Measurements from ENCODE around the gene RABL3.
"Not testable (repeated sequence)": the region's sequence is repeated elsewhere in the genome, so short reads cannot be mapped to it uniquely, and the experiment has no call there.

RABL3 gene

GRCh38 chr3:120742198-120742848, at the start of gene RABL3, which contains the start of gene GTF2E1:
Gene RABL3 (minus strand): TSS chr3:120742516. CDS start chr3:120742507, 9 bp downstream.
Gene GTF2E1 (plus strand): TSS chr3:120742744. CDS start chr3:120750553, 7,809 bp downstream.
- peak; percentile 86 to 92 (median 86) for DNase-seq (ENCODE audit: low read depth in 3 of 3)

DNA sequence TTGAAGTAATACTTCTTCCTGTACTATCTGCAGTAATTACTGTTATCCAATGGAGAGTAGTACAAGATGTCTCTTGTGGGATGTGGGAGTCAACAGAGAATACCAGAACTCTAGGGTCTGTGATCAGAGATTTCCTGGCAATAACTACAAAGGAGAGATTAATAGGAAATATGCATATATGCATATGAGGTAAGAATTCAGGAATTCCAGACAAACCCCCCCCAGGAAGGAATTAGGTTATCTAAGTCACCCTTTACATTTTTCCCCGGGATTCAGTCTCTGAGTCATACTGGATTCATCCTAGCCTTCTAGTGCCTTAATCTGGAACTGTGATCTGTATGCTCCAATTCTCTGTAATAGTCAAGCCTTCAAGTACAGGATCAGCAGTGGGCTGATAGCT, 49.6 kb upstream of the RABL3 start:
- no peak for DNase-seq (ENCODE audit: low read depth in 3 of 3)

- DNase-seq (ENCODE audit: low read depth in 3 of 3): no peak
Observed at GRCh38 chr3:120791010-120791409, 48.7 kb upstream of the RABL3 start.

GRCh38 chr3:120785832-120786231, 43.5 kb upstream of the RABL3 start:
- not testable (repeated sequence) for DNase-seq (ENCODE audit: low read depth in 3 of 3)

DNA sequence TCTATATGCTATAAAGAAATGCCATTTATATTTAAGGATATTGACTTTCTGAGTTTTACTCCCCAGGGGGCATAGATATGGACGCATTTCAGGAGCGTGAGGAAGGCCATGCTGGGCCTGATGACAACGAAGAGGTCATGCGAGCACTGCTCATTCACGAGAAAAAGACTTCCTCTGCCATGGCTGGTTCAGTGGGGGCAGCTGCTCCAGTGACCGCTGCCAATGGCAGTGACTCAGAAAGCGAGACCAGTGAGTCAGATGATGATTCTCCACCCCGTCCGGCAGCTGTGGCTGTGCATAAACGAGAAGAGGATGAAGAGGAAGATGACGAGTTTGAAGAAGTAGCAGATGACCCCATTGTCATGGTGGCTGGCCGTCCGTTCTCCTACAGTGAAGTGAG, 38.7 kb upstream of the RABL3 start:
- DNase-seq (ENCODE audit: low read depth in 3 of 3): no peak

DNA sequence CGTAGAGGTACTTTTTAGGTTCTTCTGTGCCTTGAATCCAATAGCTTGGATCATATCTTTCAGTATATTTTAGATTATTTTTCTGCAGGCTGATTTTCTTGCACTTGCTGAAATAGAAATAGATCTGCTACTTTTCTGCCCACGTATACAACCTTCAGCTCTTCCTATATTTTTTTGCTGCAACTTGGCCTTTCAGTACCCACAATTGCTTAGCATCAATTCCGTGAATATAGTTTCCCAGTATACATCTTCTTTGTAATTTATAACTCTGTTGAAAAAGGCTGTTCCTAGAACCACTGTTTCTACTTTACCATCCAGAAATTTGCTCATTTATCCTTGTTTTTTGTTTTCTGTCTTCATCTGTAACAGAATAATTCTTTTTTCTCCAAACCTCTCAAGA, 36.5 kb upstream of the RABL3 start:
- no peak for DNase-seq (ENCODE audit: low read depth in 3 of 3)

- DNase-seq (ENCODE audit: low read depth in 3 of 3): no peak
Observed at GRCh38 chr3:120775411-120775810, 33.1 kb upstream of the RABL3 start.

DNA sequence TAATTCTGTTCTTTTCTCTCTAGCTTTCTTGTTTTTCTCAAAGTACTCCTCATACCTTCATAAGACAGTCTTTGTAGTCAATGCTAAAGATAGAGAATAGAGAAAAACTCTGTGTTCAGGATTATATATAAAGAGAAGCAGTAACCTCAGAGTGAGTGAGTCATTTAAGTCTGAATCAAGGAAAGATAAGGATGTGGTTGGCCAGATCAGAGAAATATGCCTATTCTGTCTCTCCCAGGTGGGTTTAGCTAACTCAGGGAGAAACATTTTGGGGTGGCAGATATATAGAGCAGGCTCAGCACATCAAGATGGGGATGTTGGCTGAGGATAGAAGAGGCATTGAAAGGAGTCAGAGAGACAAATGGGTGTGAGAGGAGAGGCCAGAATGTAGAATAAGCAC, 31.6 kb upstream of the RABL3 start:
- no peak for DNase-seq (ENCODE audit: low read depth in 3 of 3)

DNA sequence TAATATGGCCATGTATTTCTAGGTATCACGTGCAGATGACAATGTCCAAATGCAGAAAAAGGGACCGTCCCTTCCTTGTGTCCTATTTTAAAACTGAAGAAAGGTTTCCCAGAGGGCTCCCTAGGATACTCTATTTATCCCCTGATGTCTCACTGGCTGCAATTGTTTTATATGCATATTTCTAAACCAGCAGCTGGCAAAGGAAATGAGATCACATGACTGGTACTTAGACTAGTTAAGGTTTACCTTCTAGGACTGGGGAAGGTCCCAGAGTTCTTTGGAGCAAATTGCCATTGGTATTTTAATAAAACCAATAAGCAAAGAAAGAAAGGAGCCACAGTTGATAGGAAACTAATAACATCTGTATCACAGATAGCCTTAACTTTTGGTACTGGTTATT, 29.8 kb upstream of the RABL3 start:
- no peak for DNase-seq (ENCODE audit: low read depth in 3 of 3)

DNA sequence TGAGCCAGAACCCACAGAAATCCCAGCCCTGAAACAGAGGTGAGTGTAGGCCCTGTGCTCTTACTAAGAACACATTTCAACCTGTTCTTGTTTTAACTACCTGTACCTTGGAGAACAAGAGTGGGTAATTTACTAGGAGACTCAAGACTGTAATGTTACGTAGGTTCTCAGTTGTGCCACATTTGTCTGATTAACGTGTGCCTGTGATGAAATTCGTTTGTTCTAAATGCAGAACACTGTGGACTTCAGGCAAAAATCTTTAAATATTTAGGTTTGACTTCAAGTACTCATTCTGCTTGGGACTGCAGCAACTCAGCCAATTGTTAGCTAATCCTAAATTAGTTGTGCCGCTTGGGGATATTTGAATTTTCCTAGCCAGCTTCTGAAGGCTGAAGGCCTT, 28.6 kb upstream of the RABL3 start:
- DNase-seq (ENCODE audit: low read depth in 3 of 3): no peak

- no peak for DNase-seq (ENCODE audit: low read depth in 3 of 3)
Observed at GRCh38 chr3:120769436-120769835, 27.1 kb upstream of the RABL3 start.

DNA sequence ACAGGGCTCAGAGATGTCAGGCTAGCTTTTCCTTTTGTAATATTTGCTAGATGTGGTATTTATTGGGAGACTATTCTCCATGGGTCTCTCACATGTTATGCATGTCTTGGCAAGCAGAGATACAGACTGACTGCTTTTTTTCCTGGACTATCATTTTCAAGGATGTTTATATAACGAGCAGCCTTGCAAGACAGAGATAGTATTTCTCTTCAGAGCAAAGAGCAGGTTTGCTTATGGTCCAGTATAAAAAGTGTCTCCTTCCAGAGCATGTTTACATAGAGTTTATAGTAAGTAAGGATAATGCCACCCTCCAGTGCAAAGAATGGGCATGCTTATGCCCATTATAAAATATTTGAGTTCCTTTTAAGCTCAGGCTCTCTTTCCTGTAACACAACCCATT, 24.8 kb upstream of the RABL3 start:
- DNase-seq (ENCODE audit: low read depth in 3 of 3): no peak

GRCh38 chr3:120766576-120766975, 24.3 kb upstream of the RABL3 start:
- DNase-seq (ENCODE audit: low read depth in 3 of 3): no peak

GRCh38 chr3:120765830-120766493, 23.6 kb upstream of the RABL3 start:
- no peak for DNase-seq (ENCODE audit: low read depth in 3 of 3)

DNA sequence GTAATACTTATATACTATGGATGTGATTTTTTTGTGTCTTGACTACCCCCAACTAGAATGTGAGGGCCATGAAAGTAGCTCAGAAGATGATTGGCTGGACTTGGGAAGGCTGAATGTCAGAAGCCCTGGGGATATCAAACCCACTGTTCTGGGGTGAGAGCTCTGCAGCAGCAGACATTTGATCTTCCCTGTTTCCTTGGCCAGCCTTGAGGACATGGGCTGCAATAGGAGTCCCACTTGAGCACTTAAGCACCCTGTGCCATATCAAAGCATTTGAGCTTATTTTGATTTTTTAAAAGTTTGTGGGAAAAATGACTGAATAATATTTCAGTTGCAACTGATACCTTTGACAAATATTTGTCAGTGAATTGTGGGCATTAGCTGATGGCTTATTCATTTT, 21.9 kb upstream of the RABL3 start:
- no peak for DNase-seq (ENCODE audit: low read depth in 3 of 3)

DNA sequence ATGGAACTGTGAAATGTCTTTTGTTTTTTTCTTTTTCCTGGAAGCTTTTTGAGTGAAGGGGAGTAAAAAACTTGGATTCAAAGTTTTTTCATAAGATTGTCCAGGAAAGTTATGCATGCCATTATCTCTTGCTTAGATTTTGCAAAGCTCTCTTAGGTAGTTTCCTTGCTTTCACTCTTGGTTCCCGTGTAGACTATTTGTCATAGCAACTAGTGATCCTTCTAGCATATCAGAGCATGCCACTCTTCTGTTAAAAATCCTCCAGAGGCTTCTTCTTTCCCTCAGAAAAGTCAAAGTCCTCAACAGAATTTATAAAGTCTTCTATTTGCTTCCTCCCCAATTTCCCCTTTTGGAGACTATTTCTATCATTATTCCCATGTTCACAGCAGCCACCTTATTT, 21.3 kb upstream of the RABL3 start:
- DNase-seq (ENCODE audit: low read depth in 3 of 3): no peak

DNA sequence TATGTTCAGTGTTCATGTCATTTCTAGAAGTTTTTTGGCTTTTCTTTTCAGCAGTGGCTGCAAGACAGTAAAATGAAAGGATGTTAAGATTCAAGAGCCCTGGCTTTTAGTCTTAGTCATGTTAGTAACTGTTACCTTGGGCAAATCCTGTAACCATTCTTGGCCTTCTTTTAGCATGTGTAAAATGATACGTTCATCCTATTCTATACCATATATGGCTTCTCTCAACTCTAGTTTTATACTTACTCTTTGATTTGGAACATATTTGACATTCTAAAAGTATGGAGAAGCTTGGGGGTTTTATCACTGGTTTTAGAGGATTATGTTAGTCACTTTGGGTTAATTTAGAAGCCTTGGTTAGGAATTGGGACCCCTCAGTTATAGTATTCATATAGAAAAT, 20.3 kb upstream of the RABL3 start:
- DNase-seq (ENCODE audit: low read depth in 3 of 3): no peak

- not testable (repeated sequence) for DNase-seq (ENCODE audit: low read depth in 3 of 3)
Observed at GRCh38 chr3:120758551-120758950, 16.2 kb upstream of the RABL3 start.

DNA sequence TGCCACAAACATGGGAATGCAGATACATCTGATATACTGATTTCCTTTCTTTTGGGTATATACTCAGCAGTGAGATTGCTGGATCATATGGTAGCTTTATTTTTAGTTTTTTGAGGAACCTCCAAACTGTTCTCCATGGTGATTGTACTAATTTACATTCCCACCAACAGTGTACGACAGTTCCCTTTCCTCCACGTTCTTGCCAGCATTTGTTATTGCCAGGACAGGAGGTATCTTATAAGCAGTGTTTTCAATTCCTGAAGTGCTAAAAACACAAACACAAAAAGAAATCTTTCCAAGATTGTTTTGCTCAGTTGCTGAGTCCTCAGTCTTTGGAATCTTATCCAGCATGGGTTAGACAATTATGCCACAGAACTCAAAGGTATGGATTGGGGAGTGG, 13.7 kb upstream of the RABL3 start:
- DNase-seq (ENCODE audit: low read depth in 3 of 3): no peak

GRCh38 chr3:120753810-120754209, 11.5 kb upstream of the RABL3 start:
- DNase-seq (ENCODE audit: low read depth in 3 of 3): no peak

GRCh38 chr3:120752865-120753264, 10.5 kb upstream of the RABL3 start:
- no peak for DNase-seq (ENCODE audit: low read depth in 3 of 3)

GRCh38 chr3:120752230-120752629, 9.9 kb upstream of the RABL3 start:
- no peak for DNase-seq (ENCODE audit: low read depth in 3 of 3)

DNA sequence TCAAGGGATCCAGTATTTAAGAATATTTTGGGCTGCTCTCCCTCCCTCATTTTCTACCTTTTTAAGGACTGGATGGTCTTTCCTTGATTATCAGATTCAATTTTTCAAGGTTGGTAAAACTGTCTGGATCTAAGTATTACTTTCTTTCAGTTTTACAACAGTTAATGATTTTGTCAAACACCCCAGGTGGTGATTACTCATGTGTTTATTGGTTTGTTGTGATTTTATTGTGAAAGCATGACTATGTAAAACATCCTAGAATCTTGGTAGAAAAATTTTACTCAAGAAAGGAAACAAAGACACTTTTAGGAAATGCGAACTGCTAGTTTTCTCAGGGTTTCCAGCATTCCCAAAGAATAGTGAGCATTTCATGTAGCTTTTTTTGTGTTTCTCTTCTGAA, 7.5 kb upstream of the RABL3 start:
- DNase-seq (ENCODE audit: low read depth in 3 of 3): no peak

- no peak for DNase-seq (ENCODE audit: low read depth in 3 of 3)
Observed at GRCh38 chr3:120745466-120745865, 3.1 kb upstream of the RABL3 start.
